Sigmoid colon (tissue), 4 donors: ENCODE measurements around the gene UBL7.

Experiments
- POLR2AphosphoS5 ChIP-seq, 4 donors: sonication (generic); formaldehyde crosslinking; IDR thresholded peaks; one replicate each; pipeline ENCODE4 v1.6.1; 2017; ENCODE audit warnings: antibody characterized with exemption in 4 of 4
- TF ChIP-seq, protein P1 (sequence below), 4 experiments: fragments of 450-650 bp in 3 of 4; fragments of 200-600 bp in 1 of 4; IDR thresholded peaks; one replicate each; pipeline ENCODE4 v1.5.1; 2016 to 2019; ENCODE audit warnings: antibody characterized with exemption in 4 of 4, mild to moderate bottlenecking in 3 of 4, moderate library complexity in 2 of 4

- no peak for TF ChIP-seq POLR2AphosphoS5 (IDR thresholded peaks at IDR 0.05)
- TF ChIP-seq, protein P1, sequence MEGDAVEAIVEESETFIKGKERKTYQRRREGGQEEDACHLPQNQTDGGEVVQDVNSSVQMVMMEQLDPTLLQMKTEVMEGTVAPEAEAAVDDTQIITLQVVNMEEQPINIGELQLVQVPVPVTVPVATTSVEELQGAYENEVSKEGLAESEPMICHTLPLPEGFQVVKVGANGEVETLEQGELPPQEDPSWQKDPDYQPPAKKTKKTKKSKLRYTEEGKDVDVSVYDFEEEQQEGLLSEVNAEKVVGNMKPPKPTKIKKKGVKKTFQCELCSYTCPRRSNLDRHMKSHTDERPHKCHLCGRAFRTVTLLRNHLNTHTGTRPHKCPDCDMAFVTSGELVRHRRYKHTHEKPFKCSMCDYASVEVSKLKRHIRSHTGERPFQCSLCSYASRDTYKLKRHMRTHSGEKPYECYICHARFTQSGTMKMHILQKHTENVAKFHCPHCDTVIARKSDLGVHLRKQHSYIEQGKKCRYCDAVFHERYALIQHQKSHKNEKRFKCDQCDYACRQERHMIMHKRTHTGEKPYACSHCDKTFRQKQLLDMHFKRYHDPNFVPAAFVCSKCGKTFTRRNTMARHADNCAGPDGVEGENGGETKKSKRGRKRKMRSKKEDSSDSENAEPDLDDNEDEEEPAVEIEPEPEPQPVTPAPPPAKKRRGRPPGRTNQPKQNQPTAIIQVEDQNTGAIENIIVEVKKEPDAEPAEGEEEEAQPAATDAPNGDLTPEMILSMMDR (IDR thresholded peaks at IDR 0.05): no peak
These were observed 53.8 kb downstream of the UBL7 start for GRCh38 chr15:74406992-74407705.
